ENCODE data around the gene USP6NL. TPM values are rescaled to one million over a fixed set of nuclear protein-coding genes. Genes with fewer than 3 reads are reported as not detected.

The USP6NL gene
- total and polyA plus RNA-seq, 2 of the 13 experiments (the other 11 are each of a cell fraction or from before 2014, with no cell fraction given), result 10.5 to 22.9 TPM

DNA sequence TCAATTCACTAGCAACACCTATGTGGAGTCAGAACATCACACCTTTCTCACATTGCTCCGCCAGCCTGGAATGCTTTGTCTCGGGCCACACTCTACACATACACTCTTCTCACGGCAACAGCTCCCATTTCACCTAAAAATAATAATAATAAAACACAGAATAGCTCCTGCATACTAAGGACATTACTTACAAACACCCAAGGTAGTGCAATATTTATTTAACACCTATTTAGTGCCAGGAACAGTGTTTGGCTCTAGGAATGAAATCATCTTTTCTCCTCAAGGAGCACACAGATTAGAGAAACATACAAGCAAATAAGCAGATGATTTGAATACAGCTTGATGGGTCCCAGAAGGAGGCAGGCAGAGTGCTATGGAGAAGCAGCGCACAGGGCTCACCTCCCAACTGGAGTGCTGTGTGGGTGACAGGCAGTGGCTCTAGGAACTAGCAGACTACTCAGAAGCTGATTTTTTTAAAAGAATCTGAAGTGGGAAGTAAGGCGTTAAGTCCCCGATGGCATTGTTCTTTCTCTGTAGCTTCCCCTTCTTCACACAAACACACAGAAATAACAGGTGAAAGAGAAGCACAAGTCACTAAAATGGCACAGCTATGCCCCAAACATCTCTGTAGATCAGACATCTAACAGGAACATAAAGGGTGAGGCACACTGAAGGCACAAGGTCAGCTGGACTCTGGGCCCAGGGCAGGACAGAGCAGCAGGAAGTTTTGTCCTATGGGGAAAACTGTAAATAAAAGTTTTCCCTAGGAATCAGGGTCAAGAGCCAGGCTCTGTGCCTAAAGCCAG lies 16.7 kb downstream of the USP6NL start (continued):
- TF ChIP-seq, protein P1, sequence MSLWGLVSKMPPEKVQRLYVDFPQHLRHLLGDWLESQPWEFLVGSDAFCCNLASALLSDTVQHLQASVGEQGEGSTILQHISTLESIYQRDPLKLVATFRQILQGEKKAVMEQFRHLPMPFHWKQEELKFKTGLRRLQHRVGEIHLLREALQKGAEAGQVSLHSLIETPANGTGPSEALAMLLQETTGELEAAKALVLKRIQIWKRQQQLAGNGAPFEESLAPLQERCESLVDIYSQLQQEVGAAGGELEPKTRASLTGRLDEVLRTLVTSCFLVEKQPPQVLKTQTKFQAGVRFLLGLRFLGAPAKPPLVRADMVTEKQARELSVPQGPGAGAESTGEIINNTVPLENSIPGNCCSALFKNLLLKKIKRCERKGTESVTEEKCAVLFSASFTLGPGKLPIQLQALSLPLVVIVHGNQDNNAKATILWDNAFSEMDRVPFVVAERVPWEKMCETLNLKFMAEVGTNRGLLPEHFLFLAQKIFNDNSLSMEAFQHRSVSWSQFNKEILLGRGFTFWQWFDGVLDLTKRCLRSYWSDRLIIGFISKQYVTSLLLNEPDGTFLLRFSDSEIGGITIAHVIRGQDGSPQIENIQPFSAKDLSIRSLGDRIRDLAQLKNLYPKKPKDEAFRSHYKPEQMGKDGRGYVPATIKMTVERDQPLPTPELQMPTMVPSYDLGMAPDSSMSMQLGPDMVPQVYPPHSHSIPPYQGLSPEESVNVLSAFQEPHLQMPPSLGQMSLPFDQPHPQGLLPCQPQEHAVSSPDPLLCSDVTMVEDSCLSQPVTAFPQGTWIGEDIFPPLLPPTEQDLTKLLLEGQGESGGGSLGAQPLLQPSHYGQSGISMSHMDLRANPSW (CRISPR knock-in tag; IDR thresholded peaks at IDR 0.05; ENCODE audit: borderline replicate concordance), result no peak
- TF ChIP-seq NR2F6 (IDR thresholded peaks at IDR 0.05) (peak; percentile 77), NR2F6 (CRISPR knock-in tag; IDR thresholded peaks at IDR 0.05) (peak; percentile 89), ZNF567 (CRISPR knock-in tag; IDR thresholded peaks at IDR 0.05; ENCODE audit: borderline replicate concordance) (no peak), HOXA3 (CRISPR knock-in tag; IDR thresholded peaks at IDR 0.05) (peak; percentile 27; the same call in 1 of the 2 replicates), ZMYM4 (CRISPR knock-in tag; IDR thresholded peaks at IDR 0.05) (peak; percentile 74), MIXL1 (CRISPR knock-in tag; IDR thresholded peaks at IDR 0.05) (peak; percentile 46; the same call in 1 of the 2 replicates), RXRB (CRISPR knock-in tag; IDR thresholded peaks at IDR 0.05; ENCODE audit: borderline replicate concordance) (peak; percentile 52; the same call in 1 of the 2 replicates), ZMYM3 (CRISPR knock-in tag; IDR thresholded peaks at IDR 0.05) (peak; percentile 57), ZNF775 (CRISPR knock-in tag; IDR thresholded peaks at IDR 0.05; ENCODE audit: borderline replicate concordance) (0 out of 2 replicates have a peak, but pooled peaks have one; percentile 21), ZSCAN5A (CRISPR knock-in tag; IDR thresholded peaks at IDR 0.05; ENCODE audit: borderline replicate concordance) (0 out of 2 replicates have a peak, but pooled peaks have one; percentile 6), PTBP1 (IDR thresholded peaks at IDR 0.05; ENCODE audit: low read depth, low read length, poor library complexity, severe bottlenecking) (no peak), ETS1 (CRISPR knock-in tag; IDR thresholded peaks at IDR 0.05) (no peak), FOXP1 (IDR thresholded peaks at IDR 0.05) (no peak), FOXP1 (CRISPR knock-in tag; IDR thresholded peaks at IDR 0.05) (peak; percentile 28; the same call in 1 of the 2 replicates), SIX4 (CRISPR knock-in tag; IDR thresholded peaks at IDR 0.05) (0 out of 2 replicates have a peak, but pooled peaks have one; percentile 10), ZNF772 (CRISPR knock-in tag; IDR thresholded peaks at IDR 0.05) (no peak), ZNF788 (CRISPR knock-in tag; IDR thresholded peaks at IDR 0.05; ENCODE audit: borderline replicate concordance) (peak; percentile 36; the same call in 1 of the 2 replicates)
- TF ChIP-seq, protein P2, sequence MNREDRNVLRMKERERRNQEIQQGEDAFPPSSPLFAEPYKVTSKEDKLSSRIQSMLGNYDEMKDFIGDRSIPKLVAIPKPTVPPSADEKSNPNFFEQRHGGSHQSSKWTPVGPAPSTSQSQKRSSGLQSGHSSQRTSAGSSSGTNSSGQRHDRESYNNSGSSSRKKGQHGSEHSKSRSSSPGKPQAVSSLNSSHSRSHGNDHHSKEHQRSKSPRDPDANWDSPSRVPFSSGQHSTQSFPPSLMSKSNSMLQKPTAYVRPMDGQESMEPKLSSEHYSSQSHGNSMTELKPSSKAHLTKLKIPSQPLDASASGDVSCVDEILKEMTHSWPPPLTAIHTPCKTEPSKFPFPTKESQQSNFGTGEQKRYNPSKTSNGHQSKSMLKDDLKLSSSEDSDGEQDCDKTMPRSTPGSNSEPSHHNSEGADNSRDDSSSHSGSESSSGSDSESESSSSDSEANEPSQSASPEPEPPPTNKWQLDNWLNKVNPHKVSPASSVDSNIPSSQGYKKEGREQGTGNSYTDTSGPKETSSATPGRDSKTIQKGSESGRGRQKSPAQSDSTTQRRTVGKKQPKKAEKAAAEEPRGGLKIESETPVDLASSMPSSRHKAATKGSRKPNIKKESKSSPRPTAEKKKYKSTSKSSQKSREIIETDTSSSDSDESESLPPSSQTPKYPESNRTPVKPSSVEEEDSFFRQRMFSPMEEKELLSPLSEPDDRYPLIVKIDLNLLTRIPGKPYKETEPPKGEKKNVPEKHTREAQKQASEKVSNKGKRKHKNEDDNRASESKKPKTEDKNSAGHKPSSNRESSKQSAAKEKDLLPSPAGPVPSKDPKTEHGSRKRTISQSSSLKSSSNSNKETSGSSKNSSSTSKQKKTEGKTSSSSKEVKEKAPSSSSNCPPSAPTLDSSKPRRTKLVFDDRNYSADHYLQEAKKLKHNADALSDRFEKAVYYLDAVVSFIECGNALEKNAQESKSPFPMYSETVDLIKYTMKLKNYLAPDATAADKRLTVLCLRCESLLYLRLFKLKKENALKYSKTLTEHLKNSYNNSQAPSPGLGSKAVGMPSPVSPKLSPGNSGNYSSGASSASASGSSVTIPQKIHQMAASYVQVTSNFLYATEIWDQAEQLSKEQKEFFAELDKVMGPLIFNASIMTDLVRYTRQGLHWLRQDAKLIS (CRISPR knock-in tag; IDR thresholded peaks at IDR 0.05), result no peak

All from HepG2 (cell line).